ENCODE results near the gene STON2. TPM values are rescaled to one million over a fixed set of nuclear protein-coding genes. Genes with fewer than 3 reads are reported as not detected.

Gene STON2
- total and polyA plus RNA-seq, 2 donors from 2014 or later: 14.8 to 86.6 TPM

DNA sequence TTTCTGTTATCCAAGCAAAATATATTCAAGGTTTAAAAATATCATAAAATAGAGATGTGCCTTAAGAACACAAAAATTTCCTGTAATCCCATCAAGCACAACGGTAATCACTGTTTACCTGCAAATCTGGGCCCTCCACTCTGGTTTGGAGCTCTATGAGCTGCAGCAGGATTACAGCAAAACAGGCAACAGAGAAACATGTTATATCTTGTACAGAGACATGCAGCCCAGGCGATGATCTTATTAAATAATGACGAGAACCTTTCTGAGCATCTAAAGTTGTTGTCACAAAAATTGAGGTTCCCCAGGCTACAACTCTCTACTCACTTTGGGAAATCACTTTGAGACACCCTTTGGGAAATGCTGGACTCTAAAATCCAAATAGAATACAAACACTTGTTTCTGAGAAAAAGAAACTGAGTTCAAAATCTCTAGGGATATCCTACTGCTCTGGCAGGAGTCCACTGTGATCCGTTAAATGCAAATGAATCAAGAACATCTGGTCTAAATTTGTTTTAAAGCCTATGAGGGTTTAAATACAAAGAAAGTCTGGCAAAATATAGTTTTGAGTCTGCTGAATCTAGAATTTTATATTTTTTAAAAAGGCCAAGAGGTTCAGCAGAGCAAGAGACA, 36.3 kb downstream of the STON2 start:
- H3K9ac ChIP-seq (ENCODE audit: low read length in 3 of 3): no peak overlapping the region
- H3K27me3 ChIP-seq (ENCODE audit: control insufficient read depth, insufficient read depth, low read length): no peaks in the 10 kb centered on the region
- intact Hi-C loops (cut with DNase I): no loop called here
- H3K9me3 ChIP-seq (ENCODE audit: control insufficient read depth in 2 of 3, insufficient read depth in 1 of 3, low read length in 3 of 3): no peaks in the 10 kb centered on the region
- TF ChIP-seq, protein P1, sequence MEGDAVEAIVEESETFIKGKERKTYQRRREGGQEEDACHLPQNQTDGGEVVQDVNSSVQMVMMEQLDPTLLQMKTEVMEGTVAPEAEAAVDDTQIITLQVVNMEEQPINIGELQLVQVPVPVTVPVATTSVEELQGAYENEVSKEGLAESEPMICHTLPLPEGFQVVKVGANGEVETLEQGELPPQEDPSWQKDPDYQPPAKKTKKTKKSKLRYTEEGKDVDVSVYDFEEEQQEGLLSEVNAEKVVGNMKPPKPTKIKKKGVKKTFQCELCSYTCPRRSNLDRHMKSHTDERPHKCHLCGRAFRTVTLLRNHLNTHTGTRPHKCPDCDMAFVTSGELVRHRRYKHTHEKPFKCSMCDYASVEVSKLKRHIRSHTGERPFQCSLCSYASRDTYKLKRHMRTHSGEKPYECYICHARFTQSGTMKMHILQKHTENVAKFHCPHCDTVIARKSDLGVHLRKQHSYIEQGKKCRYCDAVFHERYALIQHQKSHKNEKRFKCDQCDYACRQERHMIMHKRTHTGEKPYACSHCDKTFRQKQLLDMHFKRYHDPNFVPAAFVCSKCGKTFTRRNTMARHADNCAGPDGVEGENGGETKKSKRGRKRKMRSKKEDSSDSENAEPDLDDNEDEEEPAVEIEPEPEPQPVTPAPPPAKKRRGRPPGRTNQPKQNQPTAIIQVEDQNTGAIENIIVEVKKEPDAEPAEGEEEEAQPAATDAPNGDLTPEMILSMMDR (IDR thresholded peaks at IDR 0.05; ENCODE audit: borderline replicate concordance, extremely low read depth, insufficient read depth): no peak
- DNase-seq (no peak), FAIRE-seq (no peak)
- H3K4me3 ChIP-seq (ENCODE audit: low read length in 3 of 3): no peak overlapping the region
- H3K36me3 ChIP-seq (ENCODE audit: control insufficient read depth in 2 of 3, insufficient read depth in 3 of 3, low read length in 3 of 3): peaks cover 0 to 2% (median 0%) of the 10 kb centered on the region in 3 donors
- H3K4me1 ChIP-seq (ENCODE audit: control insufficient read depth in 2 of 3, insufficient read depth in 2 of 3, low read depth in 1 of 3, low read length in 3 of 3): no peaks in the 10 kb centered on the region
- no peak overlapping the region for H3K27ac ChIP-seq (ENCODE audit: low read depth in 2 of 2, low read length in 2 of 2)

DNA sequence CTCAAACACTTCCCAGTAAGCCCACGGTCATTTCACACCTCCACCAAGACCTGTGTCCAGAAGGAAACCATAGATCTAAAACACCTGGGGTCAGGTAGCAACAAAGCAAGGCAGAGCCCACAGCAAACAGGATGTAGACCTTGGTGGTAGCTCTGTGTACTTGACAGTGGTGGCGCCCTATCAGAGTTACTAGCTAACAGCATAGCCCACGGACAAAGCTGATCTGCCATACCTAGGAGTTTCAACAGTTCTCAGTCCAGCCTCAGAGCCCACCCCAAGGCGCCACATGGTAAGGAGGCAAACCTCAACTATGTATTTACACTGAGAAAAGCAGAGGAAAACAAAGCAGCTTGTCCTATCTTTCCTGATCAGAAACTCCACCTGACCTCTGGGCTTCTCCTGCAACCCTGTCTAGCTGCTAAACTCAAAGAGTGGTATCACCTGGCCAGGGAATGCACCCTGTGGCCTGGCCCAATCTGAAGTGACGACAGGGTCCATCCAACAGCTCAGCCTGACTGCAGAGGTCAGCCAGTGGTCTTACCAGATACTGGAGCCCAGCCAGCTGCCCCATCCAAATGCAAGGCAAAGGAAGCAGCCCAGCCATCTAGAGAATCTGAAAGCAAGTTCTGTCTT, 46.3 kb downstream of the STON2 start:
- H3K9me3 ChIP-seq (ENCODE audit: control insufficient read depth in 2 of 3, insufficient read depth in 1 of 3, low read length in 3 of 3): peaks cover 0 to 6% (median 0%) of the 10 kb centered on the region in 3 donors
- H3K9ac ChIP-seq (ENCODE audit: low read length in 3 of 3): no peak overlapping the region
- DNase-seq (no peak), FAIRE-seq (no peak)
- intact Hi-C loops (cut with DNase I): no loop called here
- H3K4me1 ChIP-seq (ENCODE audit: control insufficient read depth in 2 of 3, insufficient read depth in 2 of 3, low read depth in 1 of 3, low read length in 3 of 3): no peaks in the 10 kb centered on the region
- H3K27me3 ChIP-seq (ENCODE audit: control insufficient read depth, insufficient read depth, low read length): no peaks in the 10 kb centered on the region
- TF ChIP-seq, protein P1 (IDR thresholded peaks at IDR 0.05; ENCODE audit: borderline replicate concordance, extremely low read depth, insufficient read depth): no peak
- no peak overlapping the region for H3K27ac ChIP-seq (ENCODE audit: low read depth in 2 of 2, low read length in 2 of 2)
- H3K4me3 ChIP-seq (ENCODE audit: low read length in 3 of 3): no peak overlapping the region
- H3K36me3 ChIP-seq (ENCODE audit: control insufficient read depth in 2 of 3, insufficient read depth in 3 of 3, low read length in 3 of 3): no peaks in the 10 kb centered on the region

DNA sequence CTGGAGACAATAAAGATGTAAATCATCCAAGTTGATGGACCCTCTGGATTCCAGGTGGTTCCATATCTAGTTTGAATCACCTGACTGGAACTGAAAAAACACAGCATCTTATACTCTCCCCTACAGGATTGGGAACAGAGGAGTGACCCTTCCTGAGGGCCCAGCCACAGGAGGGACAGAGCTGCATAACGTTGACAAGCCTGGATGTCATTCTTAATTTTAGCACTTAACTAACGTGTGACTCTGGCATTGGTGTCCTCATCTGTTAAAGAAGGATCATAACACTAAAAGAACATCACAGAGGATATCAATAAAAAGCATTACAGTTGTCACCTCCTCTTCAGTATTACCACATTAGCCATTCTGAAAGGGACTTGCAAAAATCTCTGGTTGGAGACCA, 47.7 kb downstream of the STON2 start:
- no peak overlapping the region for H3K9ac ChIP-seq (ENCODE audit: low read length in 3 of 3)
- no peak overlapping the region for H3K4me3 ChIP-seq (ENCODE audit: low read length in 3 of 3)
- no peak for DNase-seq
- no peaks in the 10 kb centered on the region for H3K27me3 ChIP-seq (ENCODE audit: control insufficient read depth, insufficient read depth, low read length)
- no peak overlapping the region for H3K27ac ChIP-seq (ENCODE audit: low read depth in 2 of 2, low read length in 2 of 2)
- H3K9me3 ChIP-seq (ENCODE audit: control insufficient read depth in 2 of 3, insufficient read depth in 1 of 3, low read length in 3 of 3): peaks cover 0 to 6% (median 0%) of the 10 kb centered on the region in 3 donors
- no peaks in the 10 kb centered on the region for H3K36me3 ChIP-seq (ENCODE audit: control insufficient read depth in 2 of 3, insufficient read depth in 3 of 3, low read length in 3 of 3)
- intact Hi-C loops (cut with DNase I): no loop called here
- TF ChIP-seq, protein P1 (IDR thresholded peaks at IDR 0.05; ENCODE audit: borderline replicate concordance, extremely low read depth, insufficient read depth): no peak
- FAIRE-seq: no peak
- no peaks in the 10 kb centered on the region for H3K4me1 ChIP-seq (ENCODE audit: control insufficient read depth in 2 of 3, insufficient read depth in 2 of 3, low read depth in 1 of 3, low read length in 3 of 3)

All from kidney (tissue), 14 donors.